HEK293 (cell line): ENCODE data around the gene SPON2.

Experiments
- CTCF ChIA-PET: fragments of 350-600 bp; formaldehyde crosslinking; extraction: SDS; loops from one replicate; lab custom pipeline; 2021; ENCODE audit warnings: antibody characterized with exemption; lab: Yijun Ruan, JAX
- POLR2A ChIA-PET: fragments of 300-600 bp; formaldehyde crosslinking; extraction: SDS; loops from one replicate; lab custom pipeline; 2020; ENCODE audit warnings: antibody characterized with exemption, inconsistent platforms; lab: Yijun Ruan, JAX
- H3K27ac ChIP-seq: fragments of 200-500 bp; sonication (Bioruptor generic); 2 replicates; pipeline ENCODE4 v1.5.1; 2014; ENCODE audit warnings: low read depth, low read length, control low read depth, inconsistent platforms; ENCODE audit errors: extremely low read depth
- H3K36me3 ChIP-seq, 2 experiments: fragments of 200-500 bp in 1 of 2; sonication (Bioruptor generic) in 1 of 2; 1 replicate in 1 of 2; 2 replicates in 1 of 2; pipeline ENCODE4 v1.5.1; 2014 to 2017; ENCODE audit warnings: inconsistent platforms in 2 of 2, low read length in 2 of 2; ENCODE audit not compliant: control insufficient read depth in 2 of 2, insufficient read depth in 1 of 2
- H3K4me1 ChIP-seq: fragments of 200-500 bp; sonication (Bioruptor generic); 2 replicates; pipeline ENCODE4 v1.5.1; 2014; ENCODE audit warnings: mild to moderate bottlenecking, low read length, inconsistent platforms; ENCODE audit not compliant: control insufficient read depth, insufficient read depth
- H3K4me3 ChIP-seq: 2 replicates; pipeline ENCODE4 v1.5.1; 2011; ENCODE audit warnings: low read depth, mild to moderate bottlenecking, control low read depth, low read length, moderate library complexity
- H3K9me3 ChIP-seq: fragments of 200-500 bp; sonication (Bioruptor generic); 2 replicates; pipeline ENCODE4 v1.5.1; 2014; ENCODE audit warnings: low read depth, low read length, inconsistent platforms; ENCODE audit not compliant: control insufficient read depth, insufficient read depth
- BCL11B ChIP-seq: fragments of 450-650 bp; formaldehyde crosslinking; IDR thresholded peaks from 2 replicates; pipeline ENCODE4 v1.5.1; 2016; ENCODE audit warnings: low read depth, missing biosample characterization, missing genetic modification characterization
- INSM2 ChIP-seq: fragments of 450-650 bp; formaldehyde crosslinking; IDR thresholded peaks from 2 replicates; pipeline ENCODE4 v1.5.1; 2016; ENCODE audit warnings: missing biosample characterization, missing genetic modification characterization
- KLF1 ChIP-seq: fragments of 450-650 bp; formaldehyde crosslinking; IDR thresholded peaks from 2 replicates; pipeline ENCODE4 v1.5.1; 2016; ENCODE audit warnings: missing biosample characterization, missing genetic modification characterization
- MEIS1 ChIP-seq: sonication (generic); formaldehyde crosslinking; IDR thresholded peaks from 2 replicates; pipeline ENCODE4 v1.8.1; 2022; ENCODE audit warnings: missing genetic modification reagents, mild to moderate bottlenecking, borderline replicate concordance
- REST ChIP-seq: fragments of 450-650 bp; formaldehyde crosslinking; IDR thresholded peaks from 2 replicates; pipeline ENCODE4 v1.5.1; 2016; ENCODE audit warnings: missing biosample characterization, missing genetic modification characterization
- ZBTB8A ChIP-seq: fragments of 450-650 bp; formaldehyde crosslinking; IDR thresholded peaks from 2 replicates; pipeline ENCODE4 v1.5.1; 2016; ENCODE audit warnings: missing biosample characterization, missing genetic modification characterization
- ZNF10 ChIP-seq: fragments of 450-650 bp; formaldehyde crosslinking; IDR thresholded peaks from 2 replicates; pipeline ENCODE4 v1.5.1; 2017; ENCODE audit warnings: missing biosample characterization, missing genetic modification characterization
- ZNF157 ChIP-seq: fragments of 450-650 bp; formaldehyde crosslinking; IDR thresholded peaks from 2 replicates; pipeline ENCODE4 v1.5.1; 2016; ENCODE audit warnings: missing biosample characterization, missing genetic modification characterization
- ZNF169 ChIP-seq: fragments of 450-650 bp; formaldehyde crosslinking; IDR thresholded peaks from 2 replicates; pipeline ENCODE4 v1.5.1; 2016; ENCODE audit warnings: missing biosample characterization, missing genetic modification characterization
- ZNF175 ChIP-seq: fragments of 450-650 bp; formaldehyde crosslinking; IDR thresholded peaks from 2 replicates; pipeline ENCODE4 v1.5.1; 2016; ENCODE audit warnings: missing biosample characterization, missing genetic modification characterization
- ZNF2 ChIP-seq: fragments of 450-650 bp; formaldehyde crosslinking; IDR thresholded peaks from 2 replicates; pipeline ENCODE4 v1.5.1; 2016; ENCODE audit warnings: missing biosample characterization, missing genetic modification characterization
- ZNF214 ChIP-seq: fragments of 450-650 bp; formaldehyde crosslinking; IDR thresholded peaks from 2 replicates; pipeline ENCODE4 v1.5.1; 2017; ENCODE audit warnings: missing biosample characterization, mild to moderate bottlenecking, missing genetic modification characterization, borderline replicate concordance
- ZNF362 ChIP-seq: fragments of 450-650 bp; formaldehyde crosslinking; IDR thresholded peaks from 2 replicates; pipeline ENCODE4 v1.5.1; 2016; ENCODE audit warnings: missing biosample characterization, missing genetic modification characterization
- ZNF391 ChIP-seq: fragments of 450-650 bp; formaldehyde crosslinking; IDR thresholded peaks from 2 replicates; pipeline ENCODE4 v1.5.1; 2016; ENCODE audit warnings: low read depth, missing biosample characterization, missing genetic modification characterization, borderline replicate concordance
- ZNF423 ChIP-seq: fragments of 450-650 bp; formaldehyde crosslinking; IDR thresholded peaks from 2 replicates; pipeline ENCODE4 v1.5.1; 2016; ENCODE audit warnings: missing biosample characterization, missing genetic modification characterization
- ZNF473 ChIP-seq: fragments of 450-650 bp; formaldehyde crosslinking; IDR thresholded peaks from 2 replicates; pipeline ENCODE4 v1.5.1; 2017; ENCODE audit warnings: missing biosample characterization, missing genetic modification characterization
- ZNF48 ChIP-seq: fragments of 450-650 bp; formaldehyde crosslinking; IDR thresholded peaks from 2 replicates; pipeline ENCODE4 v1.5.1; 2016; ENCODE audit warnings: missing biosample characterization, missing genetic modification characterization
- ZNF626 ChIP-seq: fragments of 450-650 bp; sonication (Bioruptor Pico); formaldehyde crosslinking; IDR thresholded peaks from 2 replicates; pipeline ENCODE4 v1.5.1; 2018; ENCODE audit warnings: missing biosample characterization, missing genetic modification characterization, inconsistent platforms
- ZNF704 ChIP-seq: fragments of 450-650 bp; formaldehyde crosslinking; IDR thresholded peaks from 2 replicates; pipeline ENCODE4 v1.5.1; 2016; ENCODE audit warnings: missing biosample characterization, missing genetic modification characterization

SPON2 gene

GRCh38 chr4:1171311-1172227 lies 814 bp downstream of the SPON2 start:
- no peaks in the 10 kb centered on the region for H3K9me3 ChIP-seq
- no peak for TF ChIP-seq ZNF391 (tag by site-specific recombination)
- no peak for TF ChIP-seq ZNF10 (tag by site-specific recombination)
- peak; percentile 54; the same call in 1 of the 2 replicates for TF ChIP-seq ZNF157 (tag by site-specific recombination)
- TF ChIP-seq, all 188 proteins: peak for 1
- no peaks in the 10 kb centered on the region for H3K4me1 ChIP-seq
- CTCF ChIA-PET: no interaction called here
- H3K4me3 ChIP-seq: no peak overlapping the region
- H3K27ac ChIP-seq: no peak overlapping the region
- POLR2A ChIA-PET: no interaction called here
- no peaks in the 10 kb centered on the region for H3K36me3 ChIP-seq

- Histone ChIP-seq H3K36me3 (no peaks in the 10 kb centered on the region), H3K9me3 (no peaks in the 10 kb centered on the region)
- TF ChIP-seq ZNF626 (tag by site-specific recombination): no peak
- TF ChIP-seq ZNF423: no peak
- TF ChIP-seq ZNF2 (tag by site-specific recombination): no peak
- no peak for TF ChIP-seq ZNF362 (tag by site-specific recombination)
- TF ChIP-seq BCL11B: no peak
- no peak for TF ChIP-seq ZNF175
- TF ChIP-seq REST (tag by site-specific recombination): no peak
- TF ChIP-seq ZNF169 (tag by site-specific recombination): no peak
- TF ChIP-seq, all 188 proteins: peak for 0
- no peak overlapping the region for H3K27ac ChIP-seq
- ChIA-PET CTCF (no interaction called here), POLR2A (no interaction called here)
- H3K4me3 ChIP-seq: no peak overlapping the region
- no peaks in the 10 kb centered on the region for H3K4me1 ChIP-seq
Observed at GRCh38 chr4:1170976-1171310, 1.4 kb downstream of the SPON2 start.

- CTCF ChIA-PET: no interaction called here
- Histone ChIP-seq H3K4me1 (no peaks in the 10 kb centered on the region), H3K9me3 (no peaks in the 10 kb centered on the region)
- TF ChIP-seq INSM2 (tag by site-specific recombination) (no peak), ZNF704 (tag by site-specific recombination) (no peak), ZNF473 (no peak), ZNF214 (tag by site-specific recombination) (no peak), ZNF48 (tag by site-specific recombination) (no peak), MEIS1 (CRISPR knock-in tag) (no peak), ZBTB8A (no peak), ZNF423 (no peak), KLF1 (tag by site-specific recombination) (no peak)
- TF ChIP-seq, all 188 proteins: peak for 0
- H3K27ac ChIP-seq: no peak overlapping the region
- H3K4me3 ChIP-seq: no peak overlapping the region
- POLR2A ChIA-PET: interaction anchor here (0.6 kb wide), 1 partner anchor 238 kb away, joined by 3 read pairs; the partner anchor contains the start of genes GAK and TMEM175
- H3K36me3 ChIP-seq: no peaks in the 10 kb centered on the region
Observed at GRCh38 chr4:1170156-1170975, 2.0 kb downstream of the SPON2 start.
